Measurements from ENCODE around the gene TMEM50B. TPM values are rescaled to one million over a fixed set of nuclear protein-coding genes. Genes with fewer than 3 reads are reported as not detected.

The TMEM50B gene
- total RNA-seq, 4 donors from 2014 or later, result 51.5 to 94.7 (median 81.8) TPM

- TF ChIP-seq CTCF (IDR thresholded peaks at IDR 0.05; ENCODE audit: low read depth), result no peak
These were observed 2.7 kb downstream of the TMEM50B start for GRCh38 chr21:33477066-33477465.

DNA sequence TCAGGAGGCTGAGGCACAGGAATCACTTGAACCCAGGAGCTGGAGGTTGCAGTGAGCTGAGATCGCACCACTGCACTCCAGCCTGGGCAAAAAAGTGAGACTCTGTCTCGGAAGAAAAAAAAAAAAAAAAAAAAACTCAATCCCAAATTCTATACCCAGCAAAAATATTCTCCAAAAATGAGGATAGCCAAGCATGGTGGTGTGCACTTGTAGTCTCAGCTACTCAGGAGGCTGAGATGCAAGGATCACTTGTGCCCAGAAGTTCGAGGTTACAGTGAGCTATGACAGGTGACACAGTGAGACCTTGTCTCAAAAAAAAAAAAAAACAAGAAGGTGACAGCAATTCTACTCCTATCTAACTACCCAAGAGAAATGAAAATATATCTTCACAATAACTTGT lies 6.4 kb downstream of the TMEM50B start:
- no peak for TF ChIP-seq CTCF (IDR thresholded peaks at IDR 0.05; ENCODE audit: low read depth)

GRCh38 chr21:33470701-33471100 lies 9.1 kb downstream of the TMEM50B start:
- no peak for TF ChIP-seq CTCF (IDR thresholded peaks at IDR 0.05; ENCODE audit: low read depth)

DNA sequence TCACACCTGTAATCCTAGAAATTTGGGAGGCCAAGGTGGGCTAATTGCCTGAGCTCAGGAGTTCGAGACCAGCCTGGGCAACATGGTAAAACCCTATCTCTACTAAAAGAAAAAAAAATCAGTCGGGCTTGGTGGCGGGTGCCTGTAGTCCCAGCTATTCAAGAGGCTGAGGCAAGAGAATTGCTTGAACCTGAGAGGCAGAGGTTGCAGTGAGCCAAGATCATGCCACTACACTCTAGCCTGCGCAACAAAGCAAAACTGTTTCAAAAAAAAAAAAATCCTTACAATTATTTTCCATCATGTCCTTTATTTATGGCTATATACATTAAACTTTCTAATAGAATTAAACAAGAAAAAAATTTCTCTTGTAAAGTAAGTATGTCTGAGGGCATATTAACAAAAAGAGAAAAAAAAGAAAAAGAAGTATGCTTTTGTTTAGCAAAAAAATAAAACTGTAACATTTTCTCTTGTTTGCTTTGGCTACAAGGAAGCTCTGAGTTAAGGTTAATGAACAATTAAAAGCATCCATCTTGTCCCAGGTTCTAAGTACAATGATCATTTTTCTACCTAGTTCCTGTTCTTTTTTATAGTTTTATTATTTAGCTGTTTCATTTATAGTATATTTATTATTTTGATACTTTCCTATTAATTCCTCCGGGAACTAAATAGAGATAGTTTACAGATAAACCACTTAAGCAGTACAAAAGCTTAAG lies 18.1 kb downstream of the TMEM50B start:
- no peak for TF ChIP-seq CTCF (IDR thresholded peaks at IDR 0.05; ENCODE audit: low read depth)

DNA sequence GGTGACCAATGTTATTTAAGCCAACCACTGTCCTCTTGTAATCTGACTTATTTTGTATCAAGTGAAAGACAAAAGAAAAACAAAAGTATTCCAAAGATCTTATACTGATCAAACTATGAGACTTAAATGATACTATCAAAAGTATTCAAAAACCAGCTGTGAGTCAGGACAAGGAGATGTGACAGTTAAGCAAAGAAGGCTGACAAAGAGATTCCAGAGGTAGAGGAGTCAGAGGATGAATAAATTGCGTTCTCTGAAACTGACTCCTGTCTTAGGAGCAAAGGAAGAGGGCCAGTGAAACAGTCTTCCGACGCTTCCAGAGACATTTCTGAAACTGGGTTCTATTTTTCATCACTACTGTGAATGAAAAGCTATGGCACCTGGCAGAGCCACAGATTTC lies 20.9 kb downstream of the TMEM50B start:
- TF ChIP-seq CTCF (IDR thresholded peaks at IDR 0.05; ENCODE audit: low read depth), result no peak

GRCh38 chr21:33455686-33456446 lies 23.9 kb downstream of the TMEM50B start:
- TF ChIP-seq CTCF (IDR thresholded peaks at IDR 0.05; ENCODE audit: low read depth), result no peak

GRCh38 chr21:33452362-33452761 lies 27.4 kb downstream of the TMEM50B start:
- no peak for TF ChIP-seq CTCF (IDR thresholded peaks at IDR 0.05; ENCODE audit: low read depth)
